ENCODE data around the gene KRT86. TPM values are rescaled to one million over a fixed set of nuclear protein-coding genes. Genes with fewer than 3 reads are reported as not detected.
A peak's percentile ranks its signal among the peaks of the same experiment; 100 is the strongest.
"Not testable (repeated sequence)": the region's sequence is repeated elsewhere in the genome, so short reads cannot be mapped to it uniquely, and the experiment has no call there.

The KRT86 gene
- total and polyA plus RNA-seq, 5 experiments from 2014 or later, result not detected

DNA sequence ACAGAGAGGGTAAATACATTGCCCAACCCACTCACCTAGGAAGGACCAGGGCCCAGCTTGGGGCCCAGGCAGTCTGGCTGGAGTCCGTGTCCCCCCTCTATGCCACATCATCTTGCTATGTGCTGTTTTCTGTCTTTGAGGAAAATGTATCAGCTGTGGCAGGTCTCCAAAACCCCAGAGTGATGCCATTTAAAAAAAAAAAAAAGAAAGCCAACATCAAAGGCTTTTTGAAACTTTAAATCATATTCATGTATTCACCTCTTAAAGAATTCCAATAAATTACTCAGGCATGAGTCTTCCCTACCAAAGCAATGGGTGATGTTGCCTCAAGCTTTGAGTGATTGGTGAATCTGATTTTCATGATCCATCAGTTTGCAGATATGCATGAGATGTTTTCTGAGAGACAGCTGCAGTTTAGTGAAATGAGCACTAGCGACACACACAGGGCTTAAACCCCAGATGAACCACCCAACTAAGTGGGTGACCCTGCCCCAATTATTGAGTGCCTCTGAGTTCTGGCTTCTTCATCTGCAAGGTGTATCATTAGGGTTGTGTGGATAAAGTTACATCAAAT, 10.8 kb downstream of the KRT86 start:
- Mint-ChIP-seq H3K4me3 (no peak overlapping the region), H3K27ac (no peak overlapping the region), H3K4me1 (peaks cover 5 to 11% (median 9%) of the 10 kb centered on the region in 4 donors), H3K36me3 (no peaks in the 10 kb centered on the region), H3K9me3 (no peaks in the 10 kb centered on the region), H3K27me3 (peaks cover 3 to 20% (median 10%) of the 10 kb centered on the region in 5 donors)
- POLR2A ChIA-PET, result no interaction called here
- no peak for DNase-seq
- no peak for ATAC-seq

DNA sequence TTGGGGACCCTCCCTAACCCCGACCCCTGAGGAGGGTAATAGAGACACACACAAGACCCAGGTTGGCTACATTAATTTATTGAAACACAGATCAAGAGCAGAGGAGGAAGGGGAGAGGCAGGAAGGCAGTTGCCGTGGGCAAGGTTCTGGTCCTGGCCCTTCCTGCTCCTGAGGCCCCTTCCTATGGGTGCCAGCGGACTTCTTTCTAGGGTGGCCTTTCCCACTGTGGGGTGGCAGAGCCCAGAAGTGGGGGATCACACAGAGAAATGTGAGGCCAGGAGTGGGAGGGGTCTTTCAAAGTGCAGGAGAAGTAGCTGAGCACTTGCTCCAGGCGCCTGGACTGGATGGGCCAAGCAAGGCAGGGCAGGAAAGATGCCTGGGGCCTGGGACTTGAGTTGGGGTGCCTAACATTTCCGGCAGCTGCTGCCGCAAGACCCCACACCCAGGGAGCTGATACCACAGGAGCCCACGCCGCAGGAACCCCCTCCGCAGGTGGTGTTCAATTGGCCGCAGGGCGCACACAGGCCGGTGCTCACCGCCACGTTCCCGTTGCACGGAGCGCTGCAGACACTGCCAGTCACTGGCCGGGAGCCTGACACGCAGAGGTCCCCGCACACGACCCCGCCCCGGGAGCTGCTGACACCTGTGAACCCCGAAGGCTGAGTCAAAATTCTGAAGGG, 11.5 kb downstream of the KRT86 start:
- DNase-seq (no peak), ATAC-seq (no peak)
- H3K4me3 Mint-ChIP-seq, result no peak overlapping the region
- H3K9me3 Mint-ChIP-seq, result no peaks in the 10 kb centered on the region
- H3K36me3 Mint-ChIP-seq, result no peaks in the 10 kb centered on the region
- POLR2A ChIA-PET, result interaction anchor here (1.0 kb wide), 1 partner anchor 8 kb away, joined by 3 read pairs; no protein-coding TSS in a partner anchor
- H3K4me1 Mint-ChIP-seq, result peaks cover 5 to 11% (median 9%) of the 10 kb centered on the region in 4 donors
- peaks cover 3 to 20% (median 10%) of the 10 kb centered on the region in 5 donors for H3K27me3 Mint-ChIP-seq
- no peak overlapping the region for H3K27ac Mint-ChIP-seq

DNA sequence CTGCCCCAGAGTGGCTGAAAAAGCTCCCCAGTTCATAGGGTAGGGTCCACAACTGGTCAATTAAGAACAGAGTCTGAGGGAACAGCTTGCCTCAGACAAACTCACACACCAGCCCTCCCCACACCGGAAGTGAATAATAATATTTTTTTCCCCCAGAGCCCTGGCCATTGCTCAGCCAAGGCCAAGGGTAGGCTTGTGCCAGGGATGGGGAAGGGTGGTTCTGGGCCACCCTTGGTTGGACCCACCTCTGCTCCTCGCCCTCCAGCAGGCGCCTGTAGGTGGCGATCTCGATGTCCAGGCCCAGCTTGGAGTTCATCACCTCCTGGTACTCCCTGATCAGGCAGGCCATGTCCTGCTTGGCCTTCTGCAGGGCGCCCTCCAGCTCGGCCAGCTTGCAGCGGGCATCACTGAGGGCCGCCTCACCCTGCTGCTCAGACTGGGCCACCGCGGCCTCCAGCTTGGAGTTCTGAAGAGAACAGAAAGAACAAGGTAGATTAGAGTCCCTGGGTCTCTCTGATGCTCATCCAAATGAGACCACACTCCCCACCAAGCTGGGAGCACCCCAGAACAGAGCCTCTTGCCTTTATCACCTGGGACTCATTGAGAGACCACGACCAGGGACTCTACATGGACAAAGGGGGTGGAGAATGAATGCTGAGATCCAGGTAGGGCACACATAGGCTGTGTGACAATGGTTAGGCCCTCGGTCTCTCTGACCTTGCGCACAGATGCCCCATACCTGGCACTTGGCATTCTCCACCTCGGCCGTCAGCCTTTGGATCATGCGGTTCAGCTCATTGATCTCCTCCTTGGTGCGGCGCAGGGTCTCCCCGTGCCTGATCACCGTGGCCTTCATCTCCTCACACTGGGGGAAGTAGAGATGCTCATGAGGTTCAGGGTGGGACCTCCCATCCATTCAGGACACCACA, 12.7 kb downstream of the KRT86 start:
- not testable (repeated sequence) for H3K4me3 Mint-ChIP-seq, ATAC-seq, DNase-seq, H3K27ac Mint-ChIP-seq, H3K9me3 Mint-ChIP-seq, H3K36me3 Mint-ChIP-seq
- POLR2A ChIA-PET, result interaction anchor here (1.0 kb wide), 1 partner anchor 9 kb away, joined by 3 read pairs; no protein-coding TSS in a partner anchor
- H3K27me3 Mint-ChIP-seq, result peaks cover 3 to 23% (median 10%) of the 10 kb centered on the region in 5 donors
- H3K4me1 Mint-ChIP-seq, result peaks cover 5 to 11% (median 9%) of the 10 kb centered on the region in 4 donors

DNA sequence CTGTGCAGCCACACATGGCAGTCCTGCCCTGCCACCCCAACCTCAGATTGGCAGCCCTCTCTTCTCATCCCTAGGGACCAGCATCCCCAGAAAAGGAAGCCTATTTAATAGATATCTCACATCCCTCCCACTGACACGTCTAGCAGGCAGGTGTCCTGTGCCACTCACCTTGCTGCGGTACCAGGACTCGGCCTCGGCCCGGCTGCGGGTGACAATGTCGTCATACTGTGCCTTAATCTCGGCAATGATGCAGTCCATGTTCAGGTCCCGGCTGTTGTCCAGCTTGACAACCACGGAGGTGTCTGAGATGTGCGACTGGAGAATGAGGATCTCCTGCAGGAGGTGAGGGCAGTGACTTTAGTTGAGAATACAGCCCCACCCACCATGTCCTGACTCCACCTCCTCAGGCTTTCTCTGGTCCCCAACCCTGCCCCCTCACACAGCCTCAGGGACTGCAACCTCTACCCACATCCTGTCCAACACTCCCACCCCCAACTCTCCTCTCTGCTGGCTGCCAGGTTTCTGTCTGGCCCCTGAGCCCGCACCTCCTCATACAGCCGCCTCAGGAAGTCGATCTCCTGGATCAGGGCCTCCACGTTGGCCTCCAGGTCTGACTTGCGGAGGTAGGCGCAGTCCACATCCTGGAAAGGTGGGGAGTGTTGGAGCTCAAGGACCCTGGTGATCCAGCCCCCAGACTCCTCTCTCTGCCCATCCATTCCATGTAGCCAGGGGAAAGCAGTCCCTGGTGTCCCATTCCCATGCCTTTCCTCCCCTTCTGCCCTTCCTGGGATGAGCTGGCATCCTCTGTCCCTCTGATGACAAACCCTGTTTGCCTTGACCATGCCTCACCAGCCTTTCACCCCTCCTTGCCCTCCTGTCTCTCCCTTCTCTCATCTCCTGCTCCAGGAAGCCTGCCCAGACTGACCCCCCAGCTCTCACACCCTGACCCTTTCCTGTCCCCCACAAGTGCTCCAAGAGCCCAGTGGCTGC, 13.7 kb downstream of the KRT86 start:
- H3K4me3 Mint-ChIP-seq, POLR2A ChIA-PET, H3K9me3 Mint-ChIP-seq, H3K36me3 Mint-ChIP-seq, DNase-seq: not testable (repeated sequence)
- peak in 1 of 2 donors; percentile 25 for ATAC-seq
- Mint-ChIP-seq H3K27me3 (peaks cover 0 to 20% (median 8%) of the 10 kb centered on the region in 5 donors), H3K27ac (peak overlapping the region in 1 of 10 donors; percentile 53), H3K4me1 (peaks cover 5 to 11% (median 9%) of the 10 kb centered on the region in 4 donors)

DNA sequence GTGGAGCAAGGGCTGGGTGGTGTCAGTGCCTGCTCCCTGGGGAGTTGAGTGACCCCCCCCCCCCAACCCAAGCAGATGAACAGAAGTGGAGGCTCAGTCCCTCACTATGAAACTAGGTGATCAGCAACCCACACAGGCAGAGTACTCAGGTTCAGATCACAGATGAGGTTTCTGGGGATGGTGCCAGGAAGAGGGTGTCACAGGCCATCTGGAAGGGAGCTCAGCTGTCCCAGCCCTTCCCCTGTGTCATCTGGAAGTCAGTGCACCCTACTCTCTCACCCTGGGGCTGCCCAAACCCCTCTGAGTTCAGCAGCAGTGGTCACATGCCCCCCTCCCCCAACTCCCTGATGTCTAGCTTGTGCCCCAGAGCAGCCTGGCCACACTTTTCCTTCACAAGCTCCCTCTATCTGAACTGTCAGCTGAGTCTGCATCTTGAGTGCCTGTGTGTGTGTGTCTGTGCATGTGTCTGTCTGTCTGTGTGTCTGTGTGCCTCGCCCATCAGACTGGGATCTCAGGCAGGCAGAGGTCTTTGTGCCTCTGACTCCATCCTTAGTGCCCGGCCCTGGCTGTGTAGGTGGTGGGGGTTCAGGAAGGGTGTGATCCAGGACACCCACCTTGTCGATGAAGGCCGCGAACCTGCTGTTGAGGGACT, 16.2 kb downstream of the KRT86 start:
- H3K4me3 Mint-ChIP-seq, ATAC-seq, POLR2A ChIA-PET, H3K36me3 Mint-ChIP-seq, H3K27ac Mint-ChIP-seq, DNase-seq, H3K9me3 Mint-ChIP-seq: not testable (repeated sequence)
- Mint-ChIP-seq H3K4me1 (peaks cover 6 to 15% (median 9%) of the 10 kb centered on the region in 4 donors), H3K27me3 (peaks cover 0 to 17% (median 14%) of the 10 kb centered on the region in 5 donors)

DNA sequence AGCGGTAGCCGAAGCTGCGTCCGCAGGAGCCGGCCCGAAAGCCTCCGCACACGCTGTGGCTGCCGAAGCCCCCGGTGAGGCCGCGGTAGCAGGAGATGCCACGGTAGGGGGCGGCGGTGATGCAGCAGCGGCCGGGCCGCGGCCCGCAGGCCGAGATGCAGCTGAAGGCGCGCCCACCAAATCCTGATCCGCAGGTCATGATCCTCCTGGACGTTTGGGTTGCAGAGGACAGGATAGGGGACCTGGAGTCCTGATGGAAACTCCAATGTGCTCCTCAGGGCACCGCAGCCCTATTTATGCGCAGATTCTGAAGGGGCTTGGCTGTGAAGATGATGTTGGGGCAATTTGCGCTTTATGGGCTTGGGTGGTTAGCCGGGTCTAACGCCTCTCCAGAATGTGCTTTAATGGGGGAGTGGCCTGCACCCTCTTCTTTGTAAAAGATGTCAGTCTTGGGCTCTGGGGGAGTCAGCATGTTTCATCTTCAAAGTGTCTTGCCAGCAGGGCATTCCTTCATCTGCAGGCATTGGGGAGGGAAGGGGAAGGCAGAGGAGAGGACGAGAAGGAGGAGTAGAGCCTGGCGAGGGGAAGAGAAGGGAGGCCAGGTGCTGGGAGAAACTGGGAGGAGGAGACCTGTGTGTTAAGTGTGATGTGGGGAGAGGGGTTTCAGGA, 17.0 kb downstream of the KRT86 start, which contains the start of gene KRT81:
KRT81 (minus strand) TSS at position 268 of the 669 bp plus-strand sequence; CDS start at position 199, 69 bp downstream.
- peaks cover 7 to 15% (median 10%) of the 10 kb centered on the region in 4 donors for H3K4me1 Mint-ChIP-seq

DNA sequence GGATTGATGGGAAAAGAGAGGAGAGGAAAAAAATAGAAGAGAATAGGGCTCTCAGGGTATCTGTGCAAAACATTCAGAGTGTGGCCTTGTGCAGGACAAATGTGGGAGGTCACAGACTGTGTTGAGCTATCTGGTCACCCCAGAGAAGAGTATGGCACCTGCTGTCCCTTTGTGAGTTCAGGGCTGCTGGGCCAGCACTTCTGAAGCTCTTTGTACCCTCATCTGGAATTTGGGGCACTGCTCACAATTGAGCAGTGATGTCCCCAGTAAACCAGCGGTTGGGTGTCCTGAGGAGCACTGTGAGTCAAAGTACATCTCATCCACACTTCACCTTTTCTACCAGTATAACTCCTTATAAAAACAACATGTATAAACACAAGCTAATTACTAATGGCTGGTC, 19.5 kb downstream of the KRT86 start:
- Mint-ChIP-seq H3K4me3 (no peak overlapping the region), H3K27ac (no peak overlapping the region), H3K27me3 (peaks cover 0 to 23% (median 10%) of the 10 kb centered on the region in 5 donors), H3K36me3 (no peaks in the 10 kb centered on the region), H3K4me1 (peaks cover 0 to 5% (median 2%) of the 10 kb centered on the region in 4 donors), H3K9me3 (no peaks in the 10 kb centered on the region)
- DNase-seq (no peak), ATAC-seq (no peak)
- POLR2A ChIA-PET, result no interaction called here

More for the DNA sequence above, 17.0 kb downstream of the KRT86 start, which contains the start of gene KRT81:
- ATAC-seq, result no peak
- peaks cover 0 to 21% (median 14%) of the 10 kb centered on the region in 5 donors for H3K27me3 Mint-ChIP-seq
- POLR2A ChIA-PET, result no interaction called here
- H3K27ac Mint-ChIP-seq, result no peak within 1 kb of the TSS
- H3K36me3 Mint-ChIP-seq, result no peaks in the 10 kb centered on the region
- no peak for DNase-seq
- H3K4me3 Mint-ChIP-seq, result no peak within 1 kb of the TSS
- H3K9me3 Mint-ChIP-seq, result no peaks in the 10 kb centered on the region

DNA sequence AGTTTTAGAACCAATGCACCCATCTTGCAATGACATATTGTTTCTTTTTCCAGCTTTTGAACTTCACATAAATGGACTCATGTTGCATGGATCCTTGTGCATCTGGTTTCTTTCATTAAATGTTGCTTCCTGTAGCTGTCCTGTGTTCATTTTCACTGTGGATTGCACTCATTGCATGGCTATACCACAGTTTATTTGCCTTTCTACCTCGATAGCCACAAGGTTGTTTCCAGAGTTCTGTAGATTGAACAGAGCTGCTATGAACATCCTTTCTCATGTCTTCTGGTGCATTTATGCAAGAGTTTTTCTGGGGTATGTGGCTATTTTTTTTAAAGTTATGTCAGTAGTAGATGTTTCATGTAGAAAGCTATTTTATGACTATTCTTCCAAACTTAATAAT, 20.4 kb downstream of the KRT86 start:
- H3K27ac Mint-ChIP-seq, result no peak overlapping the region
- POLR2A ChIA-PET, result no interaction called here
- no peak for ATAC-seq
- no peaks in the 10 kb centered on the region for H3K9me3 Mint-ChIP-seq
- DNase-seq, result no peak
- no peaks in the 10 kb centered on the region for H3K36me3 Mint-ChIP-seq
- peaks cover 0 to 5% (median 2%) of the 10 kb centered on the region in 4 donors for H3K4me1 Mint-ChIP-seq
- no peak overlapping the region for H3K4me3 Mint-ChIP-seq
- peaks cover 0 to 23% (median 10%) of the 10 kb centered on the region in 5 donors for H3K27me3 Mint-ChIP-seq

DNA sequence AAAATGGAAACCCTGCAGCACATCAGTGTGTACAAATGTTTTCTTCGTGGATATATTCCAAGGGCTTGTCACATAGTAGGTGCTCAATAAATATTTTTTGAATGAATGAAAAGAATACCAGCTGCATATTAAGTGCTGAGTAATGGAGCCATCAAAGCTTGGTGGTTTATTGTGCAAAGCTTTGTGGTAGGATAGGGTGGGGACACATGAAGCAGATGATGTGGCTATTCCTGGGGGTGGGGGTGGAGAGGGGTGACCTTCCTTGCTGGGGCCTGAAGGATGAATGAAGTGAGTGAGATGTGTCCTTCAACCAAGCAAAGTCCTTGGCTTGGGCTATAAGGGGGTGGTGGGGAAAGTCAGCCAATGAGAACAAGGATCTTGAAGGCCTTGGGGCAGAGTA, 21.2 kb downstream of the KRT86 start:
- POLR2A ChIA-PET, result no interaction called here
- no peak overlapping the region for H3K4me3 Mint-ChIP-seq
- peaks cover 0 to 23% (median 10%) of the 10 kb centered on the region in 5 donors for H3K27me3 Mint-ChIP-seq
- H3K27ac Mint-ChIP-seq, result no peak overlapping the region
- peak in 1 of 10 donors; percentile 19 for DNase-seq
- no peak for ATAC-seq
- no peaks in the 10 kb centered on the region for H3K36me3 Mint-ChIP-seq
- H3K4me1 Mint-ChIP-seq, result peaks cover 0 to 5% (median 2%) of the 10 kb centered on the region in 4 donors
- H3K9me3 Mint-ChIP-seq, result no peaks in the 10 kb centered on the region

DNA sequence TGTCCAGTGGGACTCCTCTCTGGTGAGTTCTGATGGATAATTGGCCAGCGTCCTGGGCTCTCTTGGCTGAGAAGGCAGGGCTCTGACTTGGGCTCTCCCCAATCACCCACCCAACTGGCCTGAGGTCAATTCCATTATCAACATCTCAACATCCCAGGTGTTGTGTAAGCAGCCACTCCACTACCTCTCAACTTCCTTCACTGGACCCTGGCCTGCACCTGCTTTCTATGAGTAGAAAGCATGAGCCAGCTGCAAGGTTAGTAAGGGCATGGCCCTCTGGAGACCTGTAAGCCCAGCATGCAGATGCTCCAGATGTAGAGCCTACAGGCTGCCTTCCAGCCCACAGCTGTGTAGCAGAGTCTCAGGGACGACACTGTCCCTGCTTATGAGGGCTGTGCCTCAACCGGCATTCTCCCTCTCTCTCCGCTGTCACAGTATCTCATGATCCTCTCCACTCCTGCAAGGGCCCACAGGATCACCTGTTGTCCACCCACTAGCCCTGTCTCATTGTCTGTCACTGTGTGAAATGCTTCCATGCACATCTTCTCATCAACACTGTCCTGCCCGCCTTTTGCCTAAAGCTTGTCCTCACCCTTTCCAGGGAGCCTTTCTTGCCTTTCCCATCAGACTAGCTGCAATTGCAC, 22.2 kb downstream of the KRT86 start:
- ATAC-seq, result no peak
- POLR2A ChIA-PET, result no interaction called here
- H3K9me3 Mint-ChIP-seq, result no peaks in the 10 kb centered on the region
- no peaks in the 10 kb centered on the region for H3K36me3 Mint-ChIP-seq
- peaks cover 0 to 19% (median 8%) of the 10 kb centered on the region in 5 donors for H3K27me3 Mint-ChIP-seq
- H3K27ac Mint-ChIP-seq, result no peak overlapping the region
- DNase-seq, result peak in 1 of 10 donors; percentile 37
- peak overlapping the region in 1 of 10 donors; percentile 1 for H3K4me3 Mint-ChIP-seq
- peaks cover 0 to 6% (median 2%) of the 10 kb centered on the region in 4 donors for H3K4me1 Mint-ChIP-seq

Data from naive thymus-derived CD8-positive, alpha-beta T cell (primary cell).